Measurements from ENCODE around the gene NT5M.

Gene NT5M

GRCh38 chr17:17309356-17309755, 6.2 kb downstream of the NT5M start:
- no peak overlapping the region for H3K18ac ChIP-seq (ENCODE audit: low read depth in 1 of 2, low read length in 2 of 2)
- WGBS: 50% methylated on average over 1 of the region's 1 CpG
- H3K23ac ChIP-seq (ENCODE audit: low read length in 2 of 2): no peak overlapping the region
- no peak overlapping the region for H2AK5ac ChIP-seq (ENCODE audit: low read length, severe bottlenecking)
- no peak overlapping the region for H2BK15ac ChIP-seq (ENCODE audit: low read depth, poor library complexity, severe bottlenecking)
- H3K27me3 ChIP-seq (ENCODE audit: control insufficient read depth in 1 of 2, insufficient read depth in 1 of 2, low read length in 2 of 2): no peaks in the 10 kb centered on the region
- H3K9ac ChIP-seq (ENCODE audit: low read length): no peak overlapping the region
- H3K4me2 ChIP-seq (ENCODE audit: low read length, poor library complexity, severe bottlenecking): no peak overlapping the region
- no peak overlapping the region for H2AFZ ChIP-seq (ENCODE audit: low read depth, low read length)
- no peak overlapping the region for H4K8ac ChIP-seq (ENCODE audit: low read length)
- no peak overlapping the region for H3K27ac ChIP-seq (ENCODE audit: low read length, poor library complexity, severe bottlenecking)
- DNase-seq: no peak
- no peaks in the 10 kb centered on the region for H3K9me3 ChIP-seq (ENCODE audit: control insufficient read depth, low read length)
- H3K36me3 ChIP-seq (ENCODE audit: control insufficient read depth in 1 of 2, insufficient read depth in 2 of 2, low read depth in 1 of 2, low read length in 2 of 2): no peaks in the 10 kb centered on the region
- H2BK12ac ChIP-seq (ENCODE audit: low read length in 2 of 2): no peak overlapping the region
- no peaks in the 10 kb centered on the region for H3K79me1 ChIP-seq (replicated peaks; ENCODE audit: low read length, poor library complexity, severe bottlenecking)
- no peak overlapping the region for H3K4me3 ChIP-seq (ENCODE audit: insufficient read depth in 1 of 2, low read depth in 1 of 2, low read length in 2 of 2)
- H2BK5ac ChIP-seq (ENCODE audit: low read depth, low read length, poor library complexity, severe bottlenecking): no peak overlapping the region
- H2BK120ac ChIP-seq (ENCODE audit: low read depth, low read length): no peak overlapping the region
- H4K91ac ChIP-seq (ENCODE audit: low read length): no peak overlapping the region
- no peak overlapping the region for H3K4ac ChIP-seq (ENCODE audit: low read depth in 1 of 2, low read length in 2 of 2)
- peaks cover 3% of the 10 kb centered on the region for H3K4me1 ChIP-seq (ENCODE audit: control insufficient read depth, insufficient read depth, low read depth, low read length)
- H3K14ac ChIP-seq (ENCODE audit: low read length in 2 of 2): no peak overlapping the region

GRCh38 chr17:17313350-17313991, 10.3 kb downstream of the NT5M start:
- H3K36me3 ChIP-seq (ENCODE audit: control insufficient read depth in 1 of 2, insufficient read depth in 2 of 2, low read depth in 1 of 2, low read length in 2 of 2): no peaks in the 10 kb centered on the region
- H3K9me3 ChIP-seq (ENCODE audit: control insufficient read depth, low read length): no peaks in the 10 kb centered on the region
- no peak overlapping the region for H3K4me2 ChIP-seq (ENCODE audit: low read length, poor library complexity, severe bottlenecking)
- no peak overlapping the region for H2BK15ac ChIP-seq (ENCODE audit: low read depth, poor library complexity, severe bottlenecking)
- no peaks in the 10 kb centered on the region for H3K79me1 ChIP-seq (replicated peaks; ENCODE audit: low read length, poor library complexity, severe bottlenecking)
- H2BK120ac ChIP-seq (ENCODE audit: low read depth, low read length): no peak overlapping the region
- H3K27ac ChIP-seq (ENCODE audit: low read length, poor library complexity, severe bottlenecking): no peak overlapping the region
- 68% methylated on average over 11 of the region's 12 CpGs for WGBS
- H2BK5ac ChIP-seq (ENCODE audit: low read depth, low read length, poor library complexity, severe bottlenecking): no peak overlapping the region
- no peaks in the 10 kb centered on the region for H3K27me3 ChIP-seq (ENCODE audit: control insufficient read depth in 1 of 2, insufficient read depth in 1 of 2, low read length in 2 of 2)
- H2BK12ac ChIP-seq (ENCODE audit: low read length in 2 of 2): no peak overlapping the region
- H3K4me1 ChIP-seq (ENCODE audit: control insufficient read depth, insufficient read depth, low read depth, low read length): no peaks in the 10 kb centered on the region
- DNase-seq: no peak
- no peak overlapping the region for H4K8ac ChIP-seq (ENCODE audit: low read length)
- no peak overlapping the region for H3K23ac ChIP-seq (ENCODE audit: low read length in 2 of 2)
- no peak overlapping the region for H3K9ac ChIP-seq (ENCODE audit: low read length)
- H2AFZ ChIP-seq (ENCODE audit: low read depth, low read length): no peak overlapping the region
- H3K4me3 ChIP-seq (ENCODE audit: insufficient read depth in 1 of 2, low read depth in 1 of 2, low read length in 2 of 2): no peak overlapping the region
- H4K91ac ChIP-seq (ENCODE audit: low read length): no peak overlapping the region
- H3K14ac ChIP-seq (ENCODE audit: low read length in 2 of 2): no peak overlapping the region
- H3K18ac ChIP-seq (ENCODE audit: low read depth in 1 of 2, low read length in 2 of 2): no peak overlapping the region
- no peak overlapping the region for H3K4ac ChIP-seq (ENCODE audit: low read depth in 1 of 2, low read length in 2 of 2)
- no peak overlapping the region for H2AK5ac ChIP-seq (ENCODE audit: low read length, severe bottlenecking)

- no peak overlapping the region for H2BK12ac ChIP-seq (ENCODE audit: low read length in 2 of 2)
- no peak overlapping the region for H4K8ac ChIP-seq (ENCODE audit: low read length)
- H3K4ac ChIP-seq (ENCODE audit: low read depth in 1 of 2, low read length in 2 of 2): no peak overlapping the region
- no peak overlapping the region for H3K18ac ChIP-seq (ENCODE audit: low read depth in 1 of 2, low read length in 2 of 2)
- H2AFZ ChIP-seq (ENCODE audit: low read depth, low read length): no peak overlapping the region
- H4K91ac ChIP-seq (ENCODE audit: low read length): no peak overlapping the region
- no peak overlapping the region for H3K4me3 ChIP-seq (ENCODE audit: insufficient read depth in 1 of 2, low read depth in 1 of 2, low read length in 2 of 2)
- no peak overlapping the region for H2AK5ac ChIP-seq (ENCODE audit: low read length, severe bottlenecking)
- H3K23ac ChIP-seq (ENCODE audit: low read length in 2 of 2): no peak overlapping the region
- no peak overlapping the region for H3K14ac ChIP-seq (ENCODE audit: low read length in 2 of 2)
- H3K9me3 ChIP-seq (ENCODE audit: control insufficient read depth, low read length): no peaks in the 10 kb centered on the region
- no peak overlapping the region for H2BK120ac ChIP-seq (ENCODE audit: low read depth, low read length)
- H3K27me3 ChIP-seq (ENCODE audit: control insufficient read depth in 1 of 2, insufficient read depth in 1 of 2, low read length in 2 of 2): no peaks in the 10 kb centered on the region
- H3K9ac ChIP-seq (ENCODE audit: low read length): no peak overlapping the region
- no peaks in the 10 kb centered on the region for H3K36me3 ChIP-seq (ENCODE audit: control insufficient read depth in 1 of 2, insufficient read depth in 2 of 2, low read depth in 1 of 2, low read length in 2 of 2)
- H3K27ac ChIP-seq (ENCODE audit: low read length, poor library complexity, severe bottlenecking): no peak overlapping the region
- 75% methylated on average over 5 of the region's 5 CpGs for WGBS
- no peak for DNase-seq
- no peaks in the 10 kb centered on the region for H3K4me1 ChIP-seq (ENCODE audit: control insufficient read depth, insufficient read depth, low read depth, low read length)
- no peak overlapping the region for H2BK5ac ChIP-seq (ENCODE audit: low read depth, low read length, poor library complexity, severe bottlenecking)
- H2BK15ac ChIP-seq (ENCODE audit: low read depth, poor library complexity, severe bottlenecking): no peak overlapping the region
- H3K4me2 ChIP-seq (ENCODE audit: low read length, poor library complexity, severe bottlenecking): no peak overlapping the region
- H3K79me1 ChIP-seq (replicated peaks; ENCODE audit: low read length, poor library complexity, severe bottlenecking): no peaks in the 10 kb centered on the region
These were observed 11.4 kb downstream of the NT5M start for GRCh38 chr17:17314501-17315071.

DNA sequence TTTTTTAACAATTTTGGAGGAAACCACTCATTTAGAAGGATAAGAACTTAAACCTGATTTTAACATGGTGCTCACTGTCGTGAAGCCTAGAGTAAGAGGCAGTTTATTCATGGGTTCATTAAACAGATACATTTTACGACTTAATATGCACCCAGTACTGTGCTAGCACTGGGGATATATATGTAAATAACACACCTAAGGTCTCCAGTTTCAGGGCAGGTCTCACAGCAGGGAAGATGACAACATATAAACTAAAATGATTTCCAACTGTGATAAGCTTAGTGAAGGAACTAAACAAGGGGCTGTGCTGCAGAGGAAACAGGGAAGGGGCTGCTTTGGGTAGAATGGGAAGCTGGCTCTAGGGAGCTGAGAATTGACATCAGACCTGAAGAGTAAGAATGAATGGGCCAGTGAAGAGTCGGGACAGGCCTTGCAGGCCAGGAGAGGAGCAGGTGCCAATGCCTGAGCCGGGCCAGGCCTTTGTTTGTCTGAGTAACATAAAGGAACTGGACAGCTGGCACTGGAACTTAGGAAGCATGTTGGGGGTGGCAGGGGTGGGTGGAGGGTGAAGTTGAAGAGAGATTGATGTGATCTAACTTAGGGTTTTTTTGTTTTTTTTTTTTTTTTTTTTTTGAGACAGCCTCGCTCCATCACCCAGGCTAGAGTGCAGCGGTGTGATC, 12.1 kb downstream of the NT5M start:
- Histone ChIP-seq H3K9me3 (ENCODE audit: control insufficient read depth, low read length) (no peaks in the 10 kb centered on the region), H3K4me3 (ENCODE audit: insufficient read depth in 1 of 2, low read depth in 1 of 2, low read length in 2 of 2) (no peak overlapping the region), H3K4ac (ENCODE audit: low read depth in 1 of 2, low read length in 2 of 2) (no peak overlapping the region), H2AK5ac (ENCODE audit: low read length, severe bottlenecking) (no peak overlapping the region), H3K18ac (ENCODE audit: low read depth in 1 of 2, low read length in 2 of 2) (no peak overlapping the region), H3K9ac (ENCODE audit: low read length) (no peak overlapping the region), H3K4me1 (ENCODE audit: control insufficient read depth, insufficient read depth, low read depth, low read length) (no peaks in the 10 kb centered on the region), H2BK12ac (ENCODE audit: low read length in 2 of 2) (no peak overlapping the region), H3K23ac (ENCODE audit: low read length in 2 of 2) (no peak overlapping the region), H4K8ac (ENCODE audit: low read length) (no peak overlapping the region), H3K79me1 (replicated peaks; ENCODE audit: low read length, poor library complexity, severe bottlenecking) (no peaks in the 10 kb centered on the region), H3K14ac (ENCODE audit: low read length in 2 of 2) (no peak overlapping the region), H2BK15ac (ENCODE audit: low read depth, poor library complexity, severe bottlenecking) (no peak overlapping the region), H2BK5ac (ENCODE audit: low read depth, low read length, poor library complexity, severe bottlenecking) (no peak overlapping the region), H2BK120ac (ENCODE audit: low read depth, low read length) (no peak overlapping the region), H3K4me2 (ENCODE audit: low read length, poor library complexity, severe bottlenecking) (no peak overlapping the region), H4K91ac (ENCODE audit: low read length) (no peak overlapping the region), H2AFZ (ENCODE audit: low read depth, low read length) (no peak overlapping the region), H3K27me3 (ENCODE audit: control insufficient read depth in 1 of 2, insufficient read depth in 1 of 2, low read length in 2 of 2) (no peaks in the 10 kb centered on the region), H3K27ac (ENCODE audit: low read length, poor library complexity, severe bottlenecking) (no peak overlapping the region), H3K36me3 (ENCODE audit: control insufficient read depth in 1 of 2, insufficient read depth in 2 of 2, low read depth in 1 of 2, low read length in 2 of 2) (no peaks in the 10 kb centered on the region)
- DNase-seq: no peak
- 99% methylated on average over 4 of the region's 6 CpGs for WGBS

Measured in mesenchymal stem cell (in vitro differentiated cells and primary cell).